OCI-LY1 (cell line): ENCODE measurements around the gene BRD3.

Experiments used
- H2AFZ ChIP-seq: fragments of 200-600 bp; sonication (generic), shearing (Covaris generic); 2 replicates; pipeline ENCODE4 v1.6.0; 2014; ENCODE audit warnings: antibody characterized with exemption, mild to moderate bottlenecking, low read length
- H3F3A ChIP-seq: fragments of 200-600 bp; sonication (generic), shearing (Covaris generic); 2 replicates; pipeline ENCODE4 v1.6.0; 2014; ENCODE audit warnings: mild to moderate bottlenecking, antibody characterized with exemption, low read length, moderate library complexity; ENCODE audit not compliant: insufficient read depth
- H3K27ac ChIP-seq: fragments of 200-600 bp; sonication (generic); 2 replicates; pipeline ENCODE4 v1.5.1; 2014; ENCODE audit warnings: low read length, mixed run types, mild to moderate bottlenecking, low read depth; ENCODE audit not compliant: poor library complexity, severe bottlenecking
- H3K27me3 ChIP-seq: fragments of 200-600 bp; sonication (generic); 2 replicates; pipeline ENCODE4 v1.6.0; 2014; ENCODE audit warnings: antibody characterized with exemption, mild to moderate bottlenecking, low read length, moderate library complexity; ENCODE audit not compliant: insufficient read depth
- H3K36me3 ChIP-seq: fragments of 200-600 bp; sonication (generic); 2 replicates; pipeline ENCODE4 v1.6.1; 2014; ENCODE audit warnings: mild to moderate bottlenecking, antibody characterized with exemption, low read length, moderate library complexity, mixed read lengths; ENCODE audit not compliant: insufficient read depth
- H3K4me1 ChIP-seq: fragments of 200-600 bp; sonication (generic); 2 replicates; pipeline ENCODE4 v1.5.1; 2014; ENCODE audit warnings: mild to moderate bottlenecking, low read length, moderate library complexity; ENCODE audit not compliant: insufficient read depth, severe bottlenecking
- H3K4me2 ChIP-seq: fragments of 200-600 bp; sonication (generic), shearing (Covaris generic); 2 replicates; pipeline ENCODE4 v1.6.1; 2014; ENCODE audit warnings: low read length
- H3K4me3 ChIP-seq: fragments of 200-600 bp; sonication (generic); 2 replicates; pipeline ENCODE4 v1.5.1; 2014; ENCODE audit warnings: low read length, low read depth, mild to moderate bottlenecking, mixed read lengths; ENCODE audit not compliant: poor library complexity, severe bottlenecking
- H3K79me2 ChIP-seq: fragments of 200-600 bp; shearing (Covaris generic); 2 replicates; pipeline ENCODE4 v1.6.1; 2016; ENCODE audit warnings: mixed run types, low read length, mixed read lengths; ENCODE audit not compliant: insufficient read depth
- H3K9ac ChIP-seq: fragments of 200-600 bp; sonication (generic), shearing (Covaris generic); 2 replicates; pipeline ENCODE4 v1.6.1; 2014; ENCODE audit warnings: mild to moderate bottlenecking, low read length, mixed read lengths
- H3K9me2 ChIP-seq: fragments of 200-600 bp; sonication (generic), shearing (Covaris generic); 2 replicates; pipeline ENCODE4 v1.6.1; 2014; ENCODE audit warnings: low read depth, mild to moderate bottlenecking, low read length, mixed read lengths
- H3K9me3 ChIP-seq: fragments of 200-600 bp; shearing (Covaris generic); 2 replicates; pipeline ENCODE4 v1.6.1; 2014; ENCODE audit warnings: low read length, mixed read lengths
- H4K20me1 ChIP-seq: fragments of 200-600 bp; sonication (generic), shearing (Covaris generic); 2 replicates; pipeline ENCODE4 v1.6.0; 2016; ENCODE audit warnings: mild to moderate bottlenecking, low read length; ENCODE audit not compliant: insufficient read depth
- CTCF ChIP-seq: fragments of 200-600 bp; sonication (generic), shearing (Covaris generic); IDR thresholded peaks from 2 replicates; pipeline ENCODE4 v1.5.1; 2017; ENCODE audit warnings: mild to moderate bottlenecking, antibody characterized with exemption, low read length, moderate library complexity, mixed read lengths
- EZH2 ChIP-seq: fragments of 200-600 bp; sonication (generic), shearing (Covaris generic); IDR thresholded peaks from 2 replicates; pipeline ENCODE4 v1.8.0; 2017; ENCODE audit warnings: borderline replicate concordance, mixed run types, mild to moderate bottlenecking, antibody characterized with exemption, low read length, moderate library complexity, mixed read lengths

Gene BRD3

GRCh38 chr9:133986061-133986460, 81.8 kb downstream of the BRD3 start:
- Histone ChIP-seq H3K36me3 (no peaks in the 10 kb centered on the region), H4K20me1 (no peaks in the 10 kb centered on the region), H3K27me3 (no peaks in the 10 kb centered on the region), H3F3A (no peaks in the 10 kb centered on the region), H2AFZ (no peak overlapping the region), H3K9me3 (no peaks in the 10 kb centered on the region), H3K4me3 (no peak overlapping the region), H3K4me2 (no peak overlapping the region), H3K27ac (no peak overlapping the region), H3K9ac (no peak overlapping the region), H3K79me2 (no peaks in the 10 kb centered on the region), H3K9me2 (no peaks in the 10 kb centered on the region), H3K4me1 (no peaks in the 10 kb centered on the region)
- TF ChIP-seq EZH2 (no peak), CTCF (no peak)

- Histone ChIP-seq H3K27me3 (peaks cover 10% of the 10 kb centered on the region; the same call in 1 of the 2 replicates), H3F3A (no peaks in the 10 kb centered on the region), H3K4me2 (no peak overlapping the region), H3K27ac (no peak overlapping the region), H3K4me1 (no peaks in the 10 kb centered on the region), H3K9me2 (no peaks in the 10 kb centered on the region), H2AFZ (no peak overlapping the region), H4K20me1 (no peaks in the 10 kb centered on the region), H3K9ac (no peak overlapping the region), H3K36me3 (no peaks in the 10 kb centered on the region), H3K79me2 (no peaks in the 10 kb centered on the region), H3K9me3 (no peaks in the 10 kb centered on the region), H3K4me3 (no peak overlapping the region)
- TF ChIP-seq CTCF (no peak), EZH2 (no peak)
Measured at GRCh38 chr9:133982971-133983720, 84.7 kb downstream of the BRD3 start.

DNA sequence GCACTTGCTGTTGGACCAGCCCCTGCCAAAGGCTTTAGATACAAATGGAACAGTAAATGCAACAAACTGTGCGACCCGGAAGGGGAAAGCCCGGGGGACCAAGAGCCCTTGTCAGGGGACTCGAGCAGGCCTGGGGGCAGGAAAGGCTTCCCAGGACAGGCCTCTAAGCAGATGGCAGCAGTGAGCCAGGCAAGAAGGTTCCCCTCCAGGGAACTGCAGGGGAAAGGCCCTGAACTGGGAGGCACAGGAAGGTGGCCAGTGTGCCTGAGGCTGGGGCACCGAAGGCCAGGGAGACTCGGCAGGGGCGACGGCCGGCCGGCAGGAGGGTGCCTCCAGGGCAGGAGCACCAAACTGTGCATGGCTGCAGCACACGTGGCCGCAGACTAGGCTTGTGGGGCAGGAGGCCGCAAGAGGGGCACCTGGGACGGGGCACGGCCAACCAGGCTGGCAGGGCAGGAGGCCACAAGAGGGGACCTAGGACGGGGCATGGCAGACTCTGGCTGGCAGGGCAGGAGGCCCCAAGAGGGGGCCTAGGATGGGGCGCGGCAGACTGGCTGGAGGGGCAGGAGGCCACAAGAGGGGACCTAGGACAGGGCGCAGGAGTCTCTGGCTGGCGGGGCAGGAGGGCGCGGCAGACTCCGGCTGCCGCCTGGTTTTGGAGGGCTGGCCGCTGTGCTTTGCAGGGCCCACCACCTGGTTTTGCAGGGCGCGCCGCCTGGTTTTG, 85.7 kb downstream of the BRD3 start:
- TF ChIP-seq EZH2 = no peak
- no peak for TF ChIP-seq CTCF
- Histone ChIP-seq H3K79me2 (no peaks in the 10 kb centered on the region), H3K9me3 (no peaks in the 10 kb centered on the region)

More for the DNA sequence above, 85.7 kb downstream of the BRD3 start:
- H3K27me3 ChIP-seq = peaks cover 10% of the 10 kb centered on the region; the same call in 1 of the 2 replicates
- no peak overlapping the region for H3K9ac ChIP-seq
- no peak overlapping the region for H3K4me3 ChIP-seq
- no peak overlapping the region for H3K27ac ChIP-seq
- H3K36me3 ChIP-seq = no peaks in the 10 kb centered on the region
- no peak overlapping the region for H2AFZ ChIP-seq
- no peaks in the 10 kb centered on the region for H3K4me1 ChIP-seq
- H3F3A ChIP-seq = no peaks in the 10 kb centered on the region
- H4K20me1 ChIP-seq = no peaks in the 10 kb centered on the region
- no peaks in the 10 kb centered on the region for H3K9me2 ChIP-seq
- H3K4me2 ChIP-seq = no peak overlapping the region
